ENCODE results near the gene USP48.
A peak's percentile ranks its signal among the peaks of the same experiment; 100 is the strongest.
"Not testable (repeated sequence)": the region's sequence is repeated elsewhere in the genome, so short reads cannot be mapped to it uniquely, and the experiment has no call there.

The USP48 gene

GRCh38 chr1:21774835-21775549, 8.0 kb downstream of the USP48 start:
- DNase-seq (ENCODE audit: low spot score), result no peak

- DNase-seq (ENCODE audit: low spot score), result no peak
Measured at GRCh38 chr1:21773585-21773984, 9.4 kb downstream of the USP48 start.

- DNase-seq (ENCODE audit: low spot score), result not testable (repeated sequence)
Measured at GRCh38 chr1:21771672-21772071, 11.3 kb downstream of the USP48 start.

GRCh38 chr1:21770602-21771001, 12.3 kb downstream of the USP48 start:
- not testable (repeated sequence) for DNase-seq (ENCODE audit: low spot score)

GRCh38 chr1:21770201-21770600, 12.7 kb downstream of the USP48 start:
- no peak for DNase-seq (ENCODE audit: low spot score)

- not testable (repeated sequence) for DNase-seq (ENCODE audit: low spot score)
Measured at GRCh38 chr1:21767106-21767505, 15.8 kb downstream of the USP48 start.

- no peak for DNase-seq (ENCODE audit: low spot score)
Measured at GRCh38 chr1:21766210-21766609, 16.7 kb downstream of the USP48 start.

- DNase-seq (ENCODE audit: low spot score), result peak; percentile 46
Measured at GRCh38 chr1:21764615-21765423, 18.1 kb downstream of the USP48 start.

- DNase-seq (ENCODE audit: low spot score), result no peak
Measured at GRCh38 chr1:21763694-21764419, 19.1 kb downstream of the USP48 start.

- no peak for DNase-seq (ENCODE audit: low spot score)
Measured at GRCh38 chr1:21763236-21763635, 19.7 kb downstream of the USP48 start.

- no peak for DNase-seq (ENCODE audit: low spot score)
Measured at GRCh38 chr1:21762022-21762404, 20.9 kb downstream of the USP48 start.

GRCh38 chr1:21761052-21761451, 21.9 kb downstream of the USP48 start:
- DNase-seq (ENCODE audit: low spot score), result no peak

GRCh38 chr1:21759818-21760217, 23.1 kb downstream of the USP48 start:
- DNase-seq (ENCODE audit: low spot score), result no peak

GRCh38 chr1:21759182-21759581, 23.8 kb downstream of the USP48 start:
- DNase-seq (ENCODE audit: low spot score), result no peak

GRCh38 chr1:21758614-21759013, 24.3 kb downstream of the USP48 start:
- DNase-seq (ENCODE audit: low spot score), result no peak

- DNase-seq (ENCODE audit: low spot score), result no peak
Measured at GRCh38 chr1:21756393-21757089, 26.4 kb downstream of the USP48 start.

GRCh38 chr1:21755067-21755466, 27.9 kb downstream of the USP48 start:
- DNase-seq (ENCODE audit: low spot score), result no peak

GRCh38 chr1:21754583-21754982, 28.4 kb downstream of the USP48 start:
- no peak for DNase-seq (ENCODE audit: low spot score)

- no peak for DNase-seq (ENCODE audit: low spot score)
Measured at GRCh38 chr1:21752186-21752585, 30.8 kb downstream of the USP48 start.

- DNase-seq (ENCODE audit: low spot score), result no peak
Measured at GRCh38 chr1:21751281-21751680, 31.7 kb downstream of the USP48 start.

- DNase-seq (ENCODE audit: low spot score), result no peak
Measured at GRCh38 chr1:21750841-21751240, 32.1 kb downstream of the USP48 start.

- no peak for DNase-seq (ENCODE audit: low spot score)
Measured at GRCh38 chr1:21749859-21750468, 33.0 kb downstream of the USP48 start.
